HG03039 (cell line): ENCODE measurements around the gene TRIP6.

Experiments
- ATAC-seq: cut with Tn5 transposase; IDR thresholded peaks from one replicate; pipeline ENCODE4 v1.9.1; 2021; ENCODE audit warnings: mild to moderate bottlenecking, moderate library complexity; ENCODE audit not compliant: unreplicated experiment

Gene TRIP6

GRCh38 chr7:100888988-100889750, 22.0 kb downstream of the TRIP6 start, which contains the start of gene UFSP1:
UFSP1 (minus strand) TSS chr7:100889715; CDS start chr7:100889271, 444 bp downstream.
- peak; percentile 23 for ATAC-seq

DNA sequence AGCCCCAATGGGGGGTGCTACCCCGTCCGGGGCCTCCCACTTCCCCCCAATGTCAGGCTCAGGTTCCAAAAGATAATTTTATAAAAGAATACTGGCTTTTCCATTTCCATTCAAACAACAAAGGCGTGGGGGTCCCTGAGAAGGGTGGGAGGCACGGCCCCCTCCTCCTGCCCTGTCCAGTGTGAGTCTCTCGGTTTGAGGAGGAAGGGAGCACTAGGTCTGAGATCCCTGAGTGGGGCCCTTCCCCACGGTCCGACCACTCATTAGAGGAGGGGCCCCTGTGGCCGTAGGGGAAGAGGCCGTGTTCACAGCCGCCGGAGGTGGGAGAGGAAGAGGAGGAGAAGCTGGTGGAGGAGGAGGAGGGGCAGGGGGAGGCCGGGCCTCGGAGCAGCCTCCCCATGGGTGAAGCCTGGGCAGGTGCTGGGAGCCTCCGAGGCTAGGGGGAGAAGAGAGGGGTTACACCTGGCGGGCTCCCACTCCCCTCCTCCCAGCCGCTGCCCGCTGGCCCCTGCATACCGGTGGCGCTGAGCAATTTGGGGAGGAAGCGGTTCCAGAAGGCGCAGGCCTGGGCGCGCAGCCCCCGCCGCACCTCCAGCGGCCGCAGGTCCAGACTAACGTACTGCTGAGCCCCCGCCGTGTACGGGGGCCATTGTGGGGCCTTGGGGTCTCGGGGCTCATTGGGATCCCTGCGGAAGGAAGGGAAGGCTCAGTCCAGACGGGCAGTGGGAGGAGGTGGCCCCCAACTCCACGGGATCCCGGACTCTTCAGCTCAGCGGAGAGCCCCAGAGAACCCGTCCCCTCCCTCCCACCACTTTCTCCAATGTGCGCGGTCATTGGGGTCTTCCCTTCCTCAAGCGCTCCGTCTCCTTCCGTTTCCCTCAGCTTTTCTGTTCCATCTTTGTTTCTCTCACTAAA, 23.7 kb downstream of the TRIP6 start:
- no peak for ATAC-seq

DNA sequence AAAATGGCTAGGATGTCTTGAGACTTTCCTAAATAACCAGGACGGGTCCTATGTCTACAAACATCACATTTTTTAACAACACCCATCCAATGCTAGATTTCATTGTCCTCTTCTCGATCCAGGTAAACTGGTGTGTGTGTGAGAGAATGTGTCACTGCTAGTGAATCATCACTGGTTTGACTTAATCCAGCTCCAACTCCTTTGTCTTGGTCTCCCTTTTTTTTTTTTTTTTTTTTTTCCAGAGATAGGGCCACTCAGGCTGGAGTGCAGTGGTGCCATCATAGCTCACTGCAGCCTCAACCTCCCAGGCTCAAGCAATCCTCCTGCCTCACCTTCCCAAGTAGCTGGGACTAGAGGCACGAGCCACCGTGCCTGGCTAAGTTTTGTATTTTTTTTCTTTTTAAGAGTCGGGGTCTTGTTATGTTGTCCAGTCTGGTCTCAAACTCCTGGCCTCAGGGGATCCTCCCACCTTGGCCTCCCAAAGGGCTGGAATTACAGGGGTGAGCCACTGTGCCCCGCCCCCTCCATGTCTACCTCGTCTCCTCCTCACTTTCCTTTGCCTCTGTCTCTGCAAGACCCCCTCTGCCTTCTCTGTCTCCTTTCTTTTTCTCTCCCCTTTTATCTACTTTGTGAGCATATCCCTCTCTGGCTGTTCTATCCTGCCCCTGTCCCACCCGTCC, 24.5 kb downstream of the TRIP6 start:
- no peak for ATAC-seq

DNA sequence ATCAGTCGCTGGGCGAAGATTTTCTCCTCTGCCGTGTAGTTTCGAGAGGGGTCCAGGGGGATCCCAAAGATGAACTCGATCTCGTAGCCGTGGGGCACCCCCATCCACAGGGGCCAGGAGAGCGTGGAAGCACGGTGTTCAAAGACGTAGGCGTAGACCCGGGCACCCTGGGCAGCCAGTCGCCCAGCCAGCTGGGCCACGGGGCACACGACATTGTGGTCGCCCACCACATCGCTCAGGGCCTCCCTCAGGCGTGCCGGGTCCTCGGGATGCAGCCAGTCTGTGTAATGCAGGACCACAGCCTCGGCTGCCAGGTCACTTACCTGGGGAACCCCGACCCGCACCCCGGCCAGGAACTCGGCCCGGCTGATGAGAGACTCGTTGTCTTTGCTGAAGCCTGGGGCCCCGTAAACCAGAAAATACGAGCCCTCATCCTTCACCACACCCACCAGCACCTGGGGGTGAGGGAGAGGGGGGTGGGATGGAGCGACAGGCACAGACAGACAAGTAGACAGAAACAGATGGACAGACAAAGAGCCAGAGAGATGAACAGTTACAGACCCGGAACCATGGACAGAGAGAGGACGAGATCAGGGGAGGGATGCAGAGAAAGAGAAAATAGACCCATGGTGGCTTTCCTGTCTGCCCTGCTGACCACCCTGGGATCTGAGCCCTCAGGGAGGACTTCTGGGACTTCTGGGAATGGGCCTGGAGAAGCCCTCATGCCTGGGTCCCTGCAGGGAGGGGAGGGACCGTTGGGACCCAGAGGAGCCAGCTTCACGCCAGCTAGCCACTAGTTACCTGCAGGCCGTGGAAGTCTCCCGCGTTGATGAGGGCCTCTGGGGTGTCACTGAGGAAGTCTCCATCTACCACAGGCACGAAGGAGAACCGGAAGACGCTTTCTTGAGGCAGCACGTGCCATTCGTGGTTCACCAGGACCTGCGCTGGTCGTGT, 25.5 kb downstream of the TRIP6 start:
- no peak for ATAC-seq

DNA sequence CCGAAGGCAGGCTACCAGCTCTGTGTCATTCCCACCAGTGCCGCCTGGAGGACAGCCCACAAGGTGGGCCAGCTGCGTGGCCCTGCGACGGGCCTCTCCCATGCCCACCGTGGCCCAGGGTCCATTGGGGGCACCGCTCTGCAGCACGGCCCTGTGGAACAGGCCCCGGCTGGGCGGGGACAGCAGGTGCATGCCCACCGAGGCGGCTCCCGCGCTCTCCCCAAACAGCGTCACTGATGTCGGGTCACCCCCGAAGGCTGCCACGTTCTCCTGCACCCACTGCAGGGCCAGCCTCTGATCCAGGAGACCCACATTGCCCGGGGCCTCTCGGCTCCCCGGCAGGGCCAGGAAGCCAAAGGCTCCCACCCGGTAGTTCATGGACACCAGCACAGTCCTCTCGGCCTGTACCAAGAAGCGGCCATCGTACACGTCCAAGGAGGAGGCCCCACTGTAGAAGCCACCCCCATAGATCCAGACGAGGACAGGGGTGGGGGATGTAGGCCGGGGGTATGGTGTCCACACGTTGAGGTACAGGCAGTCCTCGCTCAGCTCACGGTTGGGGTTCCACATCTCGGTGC, 26.2 kb downstream of the TRIP6 start:
- ATAC-seq: no peak

DNA sequence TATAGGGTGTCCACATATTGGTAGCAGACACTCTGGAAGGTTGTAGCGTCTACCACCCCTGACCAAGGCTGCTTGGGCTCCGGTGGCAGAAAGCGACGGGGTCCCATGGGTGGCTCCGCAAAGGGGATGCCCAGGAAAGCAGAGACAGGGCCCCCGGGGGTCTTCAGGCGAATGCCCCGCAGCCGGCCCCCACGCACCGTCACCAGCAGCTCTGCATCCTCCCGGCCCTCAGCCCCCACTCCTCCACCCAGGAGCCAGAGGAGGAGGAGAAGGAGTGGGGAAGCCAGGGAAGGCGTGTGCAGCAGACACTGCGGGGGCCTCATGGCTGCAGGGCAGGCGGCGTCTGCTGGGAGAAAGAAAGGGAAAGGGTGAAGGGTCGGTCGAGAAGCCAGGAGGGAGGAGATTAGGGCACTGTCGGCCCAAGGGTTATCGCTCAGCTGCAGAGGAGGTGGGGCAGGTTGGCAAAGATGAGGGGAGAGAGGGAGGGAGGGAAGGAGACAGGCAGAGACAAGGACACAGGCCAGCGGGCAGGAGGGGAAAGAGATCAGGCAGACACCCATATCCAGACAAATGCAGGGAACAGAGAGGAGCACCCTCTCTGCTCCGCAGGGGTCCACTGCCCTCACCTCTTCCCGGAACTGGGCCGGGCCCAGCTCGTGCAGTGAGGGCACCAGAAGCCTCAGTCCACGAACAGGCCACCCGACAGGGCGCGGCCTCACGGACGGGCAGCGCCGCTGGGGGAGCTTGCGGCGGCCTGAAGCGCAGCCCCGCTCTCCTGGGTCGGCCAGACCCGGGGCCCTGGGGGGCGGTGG, 26.9 kb downstream of the TRIP6 start:
- ATAC-seq: no peak

- no peak for ATAC-seq
Observed at GRCh38 chr7:100894860-100895700, 27.9 kb downstream of the TRIP6 start.

DNA sequence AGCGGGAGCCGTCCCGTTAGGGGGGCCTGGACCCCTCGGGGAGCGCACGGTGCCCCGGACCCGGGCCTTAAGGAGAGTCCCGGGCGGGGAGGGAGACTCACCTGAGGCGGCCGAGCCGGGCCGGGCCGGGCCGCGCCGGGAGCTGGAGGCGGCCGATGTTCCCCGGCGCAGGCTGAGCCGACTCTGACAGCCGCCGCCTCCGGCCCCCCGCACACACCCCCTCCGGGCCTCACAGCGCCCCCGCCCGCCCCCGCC, 28.4 kb downstream of the TRIP6 start, which contains the start of gene ACHE:
Gene ACHE (minus strand): TSS at position 188 of the 255 bp plus-strand sequence. CDS start 1,656 bp downstream, outside the sequence.
- no peak for ATAC-seq

DNA sequence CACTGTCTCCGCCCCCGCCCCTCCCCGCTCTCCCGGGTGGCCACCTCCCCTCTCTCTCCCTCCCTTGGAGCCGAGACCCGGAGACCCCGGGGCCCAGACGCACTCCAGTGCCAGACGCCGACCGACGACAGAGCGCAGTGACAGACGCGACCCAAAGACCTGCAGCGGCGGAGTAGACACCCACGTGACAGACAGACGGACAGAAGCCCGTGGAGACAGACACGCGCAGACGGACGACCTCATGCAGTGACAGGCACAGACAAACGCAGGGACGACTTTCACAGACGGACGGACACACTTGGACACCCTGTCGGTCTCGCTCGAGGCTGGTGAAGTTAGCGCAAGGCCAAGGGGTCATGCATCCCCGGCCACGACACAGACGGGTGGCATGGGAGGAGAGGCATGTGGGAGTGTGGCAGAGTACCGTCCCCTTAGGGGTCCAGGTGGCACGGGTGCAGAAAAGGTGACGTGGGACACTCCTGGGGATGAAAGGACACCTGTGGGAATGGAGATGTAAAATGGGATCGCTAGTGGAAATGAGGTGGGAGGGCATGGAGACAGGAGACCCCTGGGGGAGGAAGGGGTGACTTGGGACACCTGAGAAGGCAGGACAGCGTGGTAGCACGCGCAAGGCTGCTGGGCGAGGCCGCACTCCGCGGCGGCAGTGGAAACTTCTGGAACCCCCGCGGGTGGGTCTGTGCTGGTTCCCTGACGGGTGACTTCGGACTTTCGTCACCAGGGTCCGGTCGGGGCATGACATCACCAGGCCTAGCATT, 29.0 kb downstream of the TRIP6 start:
- no peak for ATAC-seq

DNA sequence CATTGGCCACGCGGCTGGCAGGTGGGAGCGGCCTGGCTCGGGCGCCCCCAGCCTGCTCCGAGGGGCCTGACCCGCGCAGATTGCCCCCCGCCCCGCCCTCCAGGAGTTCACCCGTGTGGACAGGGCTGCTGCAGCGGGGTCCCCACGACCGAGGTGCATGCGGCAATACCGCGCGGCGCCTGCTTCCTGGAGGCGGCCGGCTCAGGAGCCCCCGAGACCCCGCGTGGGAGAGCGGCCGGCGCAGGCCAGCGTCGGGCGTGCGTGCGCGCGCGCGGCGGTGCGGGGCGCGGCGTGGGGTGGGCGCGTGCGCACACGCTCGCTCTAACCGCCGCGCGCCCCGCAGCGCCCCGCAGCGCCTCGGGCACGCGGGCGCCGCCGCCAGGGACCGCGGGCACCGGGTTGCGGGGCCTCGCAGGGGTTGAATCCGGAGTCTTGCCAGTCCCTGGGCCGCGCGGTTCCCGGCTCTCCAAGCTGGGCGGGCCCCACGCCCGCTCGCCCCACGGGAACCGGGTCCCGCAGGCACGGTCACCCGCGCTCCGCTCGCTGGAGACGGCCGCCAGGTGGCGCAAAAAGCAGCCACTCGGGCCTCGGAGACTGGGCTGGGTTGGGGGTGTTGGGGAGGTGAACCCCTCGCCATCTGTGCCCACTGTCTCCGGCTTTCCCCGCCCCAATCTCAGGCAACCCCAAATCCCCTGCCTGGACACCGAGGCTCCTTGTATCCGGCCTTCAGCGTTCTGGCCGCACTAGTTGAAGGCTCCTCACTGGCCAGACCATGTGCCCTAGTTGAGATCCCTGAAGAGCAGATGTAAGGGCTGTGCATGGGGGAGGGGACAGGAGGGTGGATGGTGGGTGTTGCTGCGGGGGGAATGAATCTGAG, 29.8 kb downstream of the TRIP6 start:
- ATAC-seq: no peak

GRCh38 chr7:100897772-100898454, 30.7 kb downstream of the TRIP6 start:
- no peak for ATAC-seq

DNA sequence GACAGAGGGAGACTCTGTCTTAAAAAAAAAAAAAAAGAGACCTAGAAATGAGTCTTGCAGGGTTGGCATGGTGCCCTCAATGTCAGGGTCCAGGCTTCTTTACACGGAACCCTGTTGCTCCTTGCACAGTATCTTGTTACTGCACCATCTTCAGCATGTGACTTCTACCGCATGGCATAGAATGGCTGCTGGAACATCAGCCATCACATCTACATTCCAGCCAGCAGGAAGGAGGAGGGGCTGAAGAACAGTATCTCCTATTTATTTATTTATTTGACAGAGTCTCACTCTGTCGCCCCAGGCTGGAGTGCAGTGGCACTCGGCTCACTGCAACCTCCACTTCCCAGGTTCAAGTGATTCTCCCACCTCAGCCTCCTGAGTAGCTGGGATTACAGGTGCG, 32.2 kb downstream of the TRIP6 start:
- no peak for ATAC-seq

DNA sequence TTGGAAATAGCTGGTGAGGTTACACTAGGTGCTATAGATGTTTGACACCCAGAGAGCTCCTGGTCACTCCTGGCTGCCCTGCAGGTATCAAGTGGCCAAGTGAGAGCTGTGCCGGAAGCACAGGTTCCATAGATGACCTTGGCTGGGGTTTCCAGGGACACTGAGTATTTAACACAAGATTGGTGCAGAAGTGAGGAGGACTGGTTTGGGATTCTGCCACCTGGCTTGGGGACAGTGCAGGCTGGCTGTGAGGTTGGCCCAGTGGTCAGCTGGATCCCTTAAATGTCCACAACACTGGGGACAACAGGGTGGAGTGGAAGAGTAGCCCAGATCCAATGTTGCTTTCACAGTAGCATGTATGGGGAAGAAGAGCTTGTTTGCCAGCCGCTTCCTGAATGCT, 33.8 kb downstream of the TRIP6 start:
- no peak for ATAC-seq

DNA sequence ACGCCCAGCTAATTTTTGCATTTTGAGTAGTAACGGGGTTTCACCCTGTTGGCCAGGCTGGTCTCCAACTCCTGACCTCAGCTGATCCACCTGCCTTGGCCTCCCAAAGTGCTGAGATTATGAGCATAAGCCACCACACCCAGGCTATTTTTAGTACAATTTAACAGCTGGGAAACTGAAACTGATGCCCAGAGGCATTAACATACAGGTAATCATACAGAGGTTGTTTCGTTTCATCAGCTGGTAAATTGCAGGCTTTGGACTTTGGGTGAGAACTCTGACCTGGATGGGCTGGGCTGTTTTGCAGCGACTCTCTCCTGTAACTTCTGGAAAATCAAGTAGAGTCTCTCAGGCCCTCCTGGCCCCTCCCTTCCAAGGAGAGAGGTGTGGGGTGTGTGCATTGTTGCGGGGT, 34.7 kb downstream of the TRIP6 start:
- ATAC-seq: no peak

GRCh38 chr7:100902638-100903037, 35.5 kb downstream of the TRIP6 start:
- ATAC-seq: no peak

DNA sequence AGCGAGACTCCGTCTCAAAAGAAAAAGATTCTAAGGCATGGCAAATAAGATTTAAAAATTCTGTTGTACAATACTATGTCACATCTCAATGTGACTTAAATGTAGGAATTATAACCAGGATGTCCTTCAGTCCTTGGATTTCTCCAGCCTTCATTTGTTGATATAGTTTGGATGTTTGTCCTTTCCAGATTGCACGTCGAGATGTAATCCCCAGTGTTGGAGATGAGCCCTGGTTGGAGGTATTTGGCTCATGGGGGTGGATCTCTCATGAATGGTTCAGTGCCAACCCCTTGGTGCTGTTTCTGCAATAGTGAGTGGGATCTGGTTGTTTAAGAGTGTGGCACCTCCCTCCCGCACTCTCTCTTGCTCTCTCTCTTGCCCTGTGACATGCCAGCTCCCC, 41.3 kb downstream of the TRIP6 start:
- no peak for ATAC-seq
